Measurements from ENCODE around the gene SLC2A10. TPM values are rescaled to one million over a fixed set of nuclear protein-coding genes. Genes with fewer than 3 reads are reported as not detected.

The SLC2A10 gene
- not detected for total RNA-seq

DNA sequence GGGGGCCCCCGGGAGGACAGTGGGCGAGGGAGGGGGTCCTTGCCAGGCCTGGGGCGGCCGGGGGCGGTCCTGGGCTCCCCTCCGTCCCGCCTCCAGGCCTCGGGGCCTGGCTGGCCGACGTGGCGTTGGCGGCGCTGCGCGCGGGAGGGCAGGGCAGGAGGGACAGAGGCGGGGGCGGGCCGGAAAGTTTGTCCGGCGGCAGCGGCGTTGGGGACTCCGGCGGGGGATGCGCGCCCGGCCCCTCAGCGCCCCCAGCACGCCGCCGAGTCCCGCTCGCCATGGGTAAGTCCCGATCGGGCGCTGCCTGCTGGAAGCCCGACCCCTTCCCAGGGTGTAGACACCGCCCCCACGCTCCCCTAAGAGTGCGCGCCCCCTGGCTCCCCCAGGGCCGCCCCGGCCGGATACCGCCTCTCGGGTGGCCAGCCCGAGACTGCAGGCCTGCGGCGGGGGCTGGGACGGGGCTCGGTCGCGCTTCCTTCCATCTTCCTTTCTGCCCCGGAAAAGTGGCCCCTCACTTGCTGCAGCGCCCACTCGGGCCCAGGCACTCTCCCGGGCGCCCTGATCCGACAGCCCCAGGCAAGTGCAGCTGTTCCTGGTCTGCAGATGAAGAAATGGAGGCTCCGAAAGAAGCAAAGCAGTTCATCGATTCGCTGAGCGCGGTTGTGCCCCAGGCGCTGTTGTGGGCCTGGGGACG lies at the start of gene SLC2A10:
Gene SLC2A10 (plus strand): TSS at position 191 of the 694 bp plus-strand sequence. CDS start 88 bp downstream, at position 279.
- no peaks in the 10 kb centered on the region for H3K36me3 Mint-ChIP-seq (ENCODE audit: low read depth)
- peaks cover 12% of the 10 kb centered on the region for H3K4me1 Mint-ChIP-seq
- H3K27me3 Mint-ChIP-seq, result peaks cover 55% of the 10 kb centered on the region
- no peak for ATAC-seq (replicated peaks)
- H3K9me3 Mint-ChIP-seq, result no peaks in the 10 kb centered on the region
- H3K27ac Mint-ChIP-seq, result no peak within 1 kb of the TSS
- H3K4me3 Mint-ChIP-seq, result peak within 1 kb of the TSS; percentile 45

DNA sequence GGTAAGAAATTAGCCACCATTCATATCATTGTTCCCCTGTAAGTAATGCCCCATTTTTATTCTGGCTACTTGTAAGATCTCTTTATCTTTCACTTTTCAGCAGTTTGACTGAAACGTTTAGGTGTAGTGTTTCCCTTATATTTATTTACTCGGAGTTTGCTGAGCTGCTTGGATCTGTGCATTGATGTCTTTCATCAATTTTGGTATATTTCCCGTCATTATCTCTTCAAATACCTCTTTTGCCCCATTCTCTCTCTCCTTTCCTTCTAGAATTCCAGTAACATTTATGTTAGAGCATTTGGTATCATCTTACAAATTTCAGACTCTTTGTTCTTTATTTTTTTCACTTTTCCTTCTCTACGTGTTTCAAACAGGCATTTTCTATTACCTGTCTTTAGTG lies 49.0 kb upstream of the SLC2A10 start:
- no peaks in the 10 kb centered on the region for H3K9me3 Mint-ChIP-seq
- H3K4me3 Mint-ChIP-seq, result no peak overlapping the region
- no peaks in the 10 kb centered on the region for H3K27me3 Mint-ChIP-seq
- H3K36me3 Mint-ChIP-seq (ENCODE audit: low read depth), result no peaks in the 10 kb centered on the region
- H3K4me1 Mint-ChIP-seq, result no peaks in the 10 kb centered on the region
- ATAC-seq (replicated peaks), result no peak
- no peak overlapping the region for H3K27ac Mint-ChIP-seq

DNA sequence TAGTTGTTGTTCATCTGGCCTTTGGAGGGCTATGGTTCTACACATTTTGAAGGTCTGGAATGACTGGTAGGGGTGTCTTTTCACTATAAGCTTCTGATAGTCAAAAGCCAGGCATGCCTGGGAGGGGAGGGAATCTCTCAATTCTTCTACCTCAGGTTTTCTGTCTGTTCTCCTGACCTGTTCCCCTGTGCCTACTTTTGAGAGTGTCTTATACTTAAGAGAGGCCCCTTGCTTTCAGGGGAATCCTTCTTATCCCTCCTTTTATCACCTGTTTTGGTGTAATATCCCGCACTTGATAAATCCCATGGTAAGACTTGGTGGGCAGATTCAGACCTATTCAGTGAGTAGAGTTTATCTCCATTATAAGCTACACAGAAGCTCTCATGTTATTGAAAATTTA lies 47.8 kb upstream of the SLC2A10 start:
- Mint-ChIP-seq H3K4me3 (no peak overlapping the region), H3K9me3 (no peaks in the 10 kb centered on the region), H3K27me3 (no peaks in the 10 kb centered on the region), H3K27ac (no peak overlapping the region), H3K36me3 (ENCODE audit: low read depth) (no peaks in the 10 kb centered on the region), H3K4me1 (no peaks in the 10 kb centered on the region)
- ATAC-seq (replicated peaks), result no peak

GRCh38 chr20:46663531-46663930 lies 45.9 kb upstream of the SLC2A10 start:
- H3K9me3 Mint-ChIP-seq, result peaks cover 4% of the 10 kb centered on the region
- no peaks in the 10 kb centered on the region for H3K36me3 Mint-ChIP-seq (ENCODE audit: low read depth)
- ATAC-seq (replicated peaks), result no peak
- no peak overlapping the region for H3K27ac Mint-ChIP-seq
- H3K4me1 Mint-ChIP-seq, result no peaks in the 10 kb centered on the region
- no peaks in the 10 kb centered on the region for H3K27me3 Mint-ChIP-seq
- H3K4me3 Mint-ChIP-seq, result no peak overlapping the region

DNA sequence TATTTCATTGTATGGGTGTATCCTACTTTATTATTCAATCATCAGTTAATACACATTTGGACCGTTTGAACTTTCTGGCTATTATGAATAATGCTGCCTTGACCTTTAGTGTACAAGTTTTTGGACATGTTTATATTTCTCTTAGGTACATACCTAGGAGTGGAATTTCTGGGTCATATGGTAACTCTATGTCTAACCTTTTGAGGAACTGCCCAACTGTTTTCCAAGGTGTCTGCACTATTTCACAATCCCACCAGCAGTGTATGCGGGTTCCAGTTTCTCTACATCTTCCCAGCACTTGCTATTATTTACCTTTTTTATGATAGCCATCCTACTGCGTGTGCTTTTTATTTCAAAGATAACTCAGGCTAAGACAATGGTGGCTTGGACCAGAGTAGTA lies 43.8 kb upstream of the SLC2A10 start:
- Mint-ChIP-seq H3K4me3 (no peak overlapping the region), H3K27ac (no peak overlapping the region), H3K4me1 (no peaks in the 10 kb centered on the region), H3K36me3 (ENCODE audit: low read depth) (no peaks in the 10 kb centered on the region), H3K9me3 (peaks cover 7% of the 10 kb centered on the region), H3K27me3 (no peaks in the 10 kb centered on the region)
- no peak for ATAC-seq (replicated peaks)

- ATAC-seq (replicated peaks), result no peak
- no peaks in the 10 kb centered on the region for H3K36me3 Mint-ChIP-seq (ENCODE audit: low read depth)
These were observed 43.1 kb upstream of the SLC2A10 start for GRCh38 chr20:46666306-46666705.

GRCh38 chr20:46666818-46667515 lies 42.5 kb upstream of the SLC2A10 start:
- Mint-ChIP-seq H3K4me3 (no peak overlapping the region), H3K36me3 (ENCODE audit: low read depth) (no peaks in the 10 kb centered on the region), H3K4me1 (no peaks in the 10 kb centered on the region), H3K9me3 (peaks cover 18% of the 10 kb centered on the region), H3K27ac (no peak overlapping the region), H3K27me3 (no peaks in the 10 kb centered on the region)
- no peak for ATAC-seq (replicated peaks)

More at GRCh38 chr20:46666306-46666705, 43.1 kb upstream of the SLC2A10 start:
- Mint-ChIP-seq H3K4me1 (no peaks in the 10 kb centered on the region), H3K27me3 (no peaks in the 10 kb centered on the region), H3K27ac (no peak overlapping the region), H3K4me3 (no peak overlapping the region), H3K9me3 (peaks cover 14% of the 10 kb centered on the region)

- ATAC-seq (replicated peaks), result no peak
- no peaks in the 10 kb centered on the region for H3K36me3 Mint-ChIP-seq (ENCODE audit: low read depth)
- H3K9me3 Mint-ChIP-seq, result peaks cover 18% of the 10 kb centered on the region
- H3K27me3 Mint-ChIP-seq, result no peaks in the 10 kb centered on the region
- H3K27ac Mint-ChIP-seq, result no peak overlapping the region
- no peak overlapping the region for H3K4me3 Mint-ChIP-seq
- no peaks in the 10 kb centered on the region for H3K4me1 Mint-ChIP-seq
These were observed 39.2 kb upstream of the SLC2A10 start for GRCh38 chr20:46670228-46670584.

GRCh38 chr20:46670585-46671584 lies 38.6 kb upstream of the SLC2A10 start:
- Mint-ChIP-seq H3K4me3 (no peak overlapping the region), H3K9me3 (peaks cover 18% of the 10 kb centered on the region), H3K36me3 (ENCODE audit: low read depth) (no peaks in the 10 kb centered on the region), H3K4me1 (no peaks in the 10 kb centered on the region), H3K27me3 (no peaks in the 10 kb centered on the region), H3K27ac (no peak overlapping the region)
- ATAC-seq (replicated peaks), result no peak

GRCh38 chr20:46671866-46672542 lies 37.4 kb upstream of the SLC2A10 start:
- no peaks in the 10 kb centered on the region for H3K36me3 Mint-ChIP-seq (ENCODE audit: low read depth)
- H3K4me1 Mint-ChIP-seq, result no peaks in the 10 kb centered on the region
- peaks cover 18% of the 10 kb centered on the region for H3K9me3 Mint-ChIP-seq
- H3K27me3 Mint-ChIP-seq, result no peaks in the 10 kb centered on the region
- H3K4me3 Mint-ChIP-seq, result no peak overlapping the region
- no peak overlapping the region for H3K27ac Mint-ChIP-seq
- no peak for ATAC-seq (replicated peaks)

- Mint-ChIP-seq H3K27me3 (no peaks in the 10 kb centered on the region), H3K4me1 (no peaks in the 10 kb centered on the region), H3K9me3 (peaks cover 18% of the 10 kb centered on the region), H3K36me3 (ENCODE audit: low read depth) (no peaks in the 10 kb centered on the region), H3K4me3 (no peak overlapping the region), H3K27ac (no peak overlapping the region)
- no peak for ATAC-seq (replicated peaks)
These were observed 36.8 kb upstream of the SLC2A10 start for GRCh38 chr20:46672543-46673148.

DNA sequence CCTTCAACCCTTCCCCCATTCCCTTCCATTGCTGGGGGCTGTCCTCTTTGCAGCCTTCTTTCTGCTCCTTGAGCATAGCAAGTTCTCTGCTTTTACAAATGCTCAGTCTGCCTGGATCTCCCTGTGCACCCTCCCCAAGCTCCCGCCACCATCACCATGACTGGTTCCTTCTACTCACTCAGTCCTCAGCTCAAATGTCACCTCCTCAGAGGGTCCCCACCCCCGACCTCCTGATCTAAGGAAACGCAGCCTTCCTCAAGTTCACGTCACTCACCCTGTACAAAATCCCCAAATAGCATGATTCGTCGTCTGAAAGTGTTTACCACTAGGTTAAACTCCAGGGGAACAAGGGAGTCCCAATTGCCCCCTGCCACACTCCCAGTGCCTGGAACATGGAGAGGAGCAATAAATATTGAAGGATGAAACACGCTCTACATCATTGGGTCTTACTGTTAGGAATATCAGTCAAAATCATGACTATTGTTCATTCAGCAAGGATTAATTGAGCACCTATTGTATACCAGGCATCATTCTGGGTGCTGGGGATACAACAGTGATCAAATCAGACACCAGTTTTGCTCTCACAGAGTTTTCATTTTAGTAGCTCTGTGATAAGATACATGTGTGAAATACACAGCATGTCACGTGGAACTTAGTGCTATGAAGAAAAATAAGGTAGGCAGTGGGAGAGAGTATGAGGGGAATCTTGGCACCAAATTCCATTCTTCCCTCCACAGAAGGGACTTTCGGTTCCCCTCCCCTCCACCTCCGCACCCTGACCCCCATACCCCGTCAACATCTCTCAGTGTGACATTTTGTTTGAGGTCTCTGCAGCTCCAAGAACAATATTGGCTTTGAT lies 35.8 kb upstream of the SLC2A10 start:
- H3K27me3 Mint-ChIP-seq, result no peaks in the 10 kb centered on the region
- no peak overlapping the region for H3K4me3 Mint-ChIP-seq
- H3K36me3 Mint-ChIP-seq (ENCODE audit: low read depth), result no peaks in the 10 kb centered on the region
- no peak overlapping the region for H3K27ac Mint-ChIP-seq
- peaks cover 14% of the 10 kb centered on the region for H3K9me3 Mint-ChIP-seq
- no peaks in the 10 kb centered on the region for H3K4me1 Mint-ChIP-seq
- ATAC-seq (replicated peaks), result no peak
